Body of pancreas (tissue), 4 donors: ENCODE results near the gene GPC1. TPM values are rescaled to one million over a fixed set of nuclear protein-coding genes. Genes with fewer than 3 reads are reported as not detected.
A peak's percentile ranks its signal among the peaks of the same experiment; 100 is the strongest.

Experiments
- ATAC-seq: fragments of 150-250 bp; one replicate; pipeline ENCODE4 v1.9.1; 2016
- DNase-seq, 4 donors: peaks; one replicate each; pipeline ENCODE4 v3.0.0-alpha.2; 2019
- H3K27ac ChIP-seq, 4 donors: fragments of 200-600 bp; sonication (generic); 1 replicate in 3 of 4; 2 replicates in 1 of 4; pipeline versions ENCODE4 v1.5.1 to v1.6.1; 2016 to 2019; ENCODE audit warnings: mild to moderate bottlenecking in 1 of 4, mixed read lengths in 1 of 4, moderate library complexity in 1 of 4
- H3K27me3 ChIP-seq, 2 donors: fragments of 200-600 bp; sonication (generic); one replicate each; pipeline ENCODE4 v1.6.0; 2016; ENCODE audit warnings: mild to moderate bottlenecking in 1 of 2
- H3K36me3 ChIP-seq, 2 donors: fragments of 200-600 bp; sonication (generic); replicated peaks in 1 of 2; 2 replicates each; pipeline ENCODE4 v1.5.1; 2016; ENCODE audit warnings: low read depth in 2 of 2; ENCODE audit not compliant: insufficient read depth in 1 of 2
- H3K4me1 ChIP-seq: fragments of 200-600 bp; sonication (generic); one replicate; pipeline ENCODE4 v1.6.0; 2016
- H3K4me3 ChIP-seq, 2 donors: fragments of 200-600 bp; sonication (generic); 1 replicate in 1 of 2; 2 replicates in 1 of 2; pipeline ENCODE4 v1.5.1; 2016 to 2019
- H3K9me3 ChIP-seq, 3 donors: fragments of 200-600 bp; sonication (generic); 1 replicate in 2 of 3; 2 replicates in 1 of 3; pipeline ENCODE4 v1.5.1; 2016
- CTCF ChIP-seq, 7 experiments: fragments of 450-650 bp in 4 of 7; fragments of 200-600 bp in 3 of 7; sonication (generic) in 3 of 7; IDR thresholded peaks; one replicate each; pipeline ENCODE4 v1.5.1; 2016 to 2019; ENCODE audit warnings: antibody characterized with exemption in 7 of 7
- POLR2A ChIP-seq, 3 donors: fragments of 450-650 bp; IDR thresholded peaks; one replicate each; pipeline ENCODE4 v1.6.1; 2016; ENCODE audit warnings: antibody characterized with exemption in 3 of 3, mild to moderate bottlenecking in 2 of 3
- WGBS, 2 donors: methylation state at CpG; one replicate each; pipeline ENCODE4 v1.1.5; 2017; 5-methylcytosine and 5-hydroxymethylcytosine counted together
- intact Hi-C: fragments of 100-400 bp; cut with DNase I; formaldehyde crosslinking; loops from one replicate; pipeline ENCODE4 v1.15.1; 2023
- total RNA-seq, 2 donors: library from RNA; depleted of rRNA; stranded (reverse); fragments of >200 nt; gene quantifications; one replicate each; pipeline ENCODE4 v1.1.0, GENCODE V29; 2016

The GPC1 gene
- total RNA-seq, 2 donors from 2014 or later, result 23.3 to 30.7 TPM

GRCh38 chr2:240466579-240467148, 31.2 kb downstream of the GPC1 start:
- intact Hi-C loops, result no loop called here
- H3K36me3 ChIP-seq, result peaks cover 0 to 2% of the 10 kb centered on the region in 2 donors
- ATAC-seq (no peak), DNase-seq (peak in 3 of 4 donors; percentile 1 to 11 (median 5))
- WGBS, 2 donors, result 88 to 90% methylated on average over 2 to 19 of the region's 19 CpGs
- H3K9me3 ChIP-seq, result no peaks in the 10 kb centered on the region
- no peaks in the 10 kb centered on the region for H3K4me1 ChIP-seq
- H3K27me3 ChIP-seq, result no peaks in the 10 kb centered on the region
- TF ChIP-seq POLR2A (IDR thresholded peaks at IDR 0.05) (no peak), CTCF (IDR thresholded peaks at IDR 0.05) (no peak)
- no peak overlapping the region for H3K27ac ChIP-seq
- no peak overlapping the region for H3K4me3 ChIP-seq

GRCh38 chr2:240467149-240467642, 31.7 kb downstream of the GPC1 start:
- peaks cover 0 to 2% of the 10 kb centered on the region in 2 donors for H3K36me3 ChIP-seq
- 81% methylated on average over 11 of the region's 12 CpGs; no CpG with 5 or more reads in 1 of the 2 donors for WGBS, 2 donors
- ATAC-seq, result no peak

GRCh38 chr2:240467659-240468302, 32.3 kb downstream of the GPC1 start:
- peaks cover 0 to 2% of the 10 kb centered on the region in 2 donors for H3K36me3 ChIP-seq
- H3K27ac ChIP-seq, result no peak overlapping the region
- no peak for ATAC-seq
- WGBS, 2 donors, result 86 to 88% methylated on average over 10 to 16 of the region's 22 CpGs
- intact Hi-C loops, result no loop called here
- no peaks in the 10 kb centered on the region for H3K9me3 ChIP-seq
- no peaks in the 10 kb centered on the region for H3K4me1 ChIP-seq
- H3K4me3 ChIP-seq, result no peak overlapping the region
- H3K27me3 ChIP-seq, result no peaks in the 10 kb centered on the region
- TF ChIP-seq CTCF (IDR thresholded peaks at IDR 0.05) (no peak), POLR2A (IDR thresholded peaks at IDR 0.05) (no peak)
- peak; percentile 1 to 10 (median 7) for DNase-seq

More at GRCh38 chr2:240467149-240467642, 31.7 kb downstream of the GPC1 start:
- Histone ChIP-seq H3K9me3 (no peaks in the 10 kb centered on the region), H3K4me3 (no peak overlapping the region), H3K27ac (no peak overlapping the region), H3K4me1 (no peaks in the 10 kb centered on the region), H3K27me3 (no peaks in the 10 kb centered on the region)
- intact Hi-C loops, result no loop called here
- DNase-seq, result peak in 2 of 4 donors; percentile 1 to 8
- TF ChIP-seq CTCF (IDR thresholded peaks at IDR 0.05), result no peak
- no peak for TF ChIP-seq POLR2A (IDR thresholded peaks at IDR 0.05)

- WGBS, 2 donors, result 59 to 62% methylated on average over 4 to 20 of the region's 20 CpGs
- H3K4me1 ChIP-seq, result no peaks in the 10 kb centered on the region
- DNase-seq (peak in 2 of 4 donors; percentile 1 to 11), ATAC-seq (no peak)
- H3K27me3 ChIP-seq, result no peaks in the 10 kb centered on the region
- H3K4me3 ChIP-seq, result no peak overlapping the region
- H3K27ac ChIP-seq, result no peak overlapping the region
- peaks cover 0 to 2% of the 10 kb centered on the region in 2 donors for H3K36me3 ChIP-seq
- no peaks in the 10 kb centered on the region for H3K9me3 ChIP-seq
- no peak for TF ChIP-seq CTCF (IDR thresholded peaks at IDR 0.05)
- TF ChIP-seq POLR2A (IDR thresholded peaks at IDR 0.05), result no peak
- intact Hi-C loops, result no loop called here
Measured at GRCh38 chr2:240468303-240469238, 33.1 kb downstream of the GPC1 start.
